BLaER1 treated with 17β-estradiol and CSF1 and Interleukin-3, amounts not matched to agents 10 nM and 100 nM (cell line): ENCODE measurements around the gene ARRDC5.
"Not testable (repeated sequence)": the region's sequence is repeated elsewhere in the genome, so short reads cannot be mapped to it uniquely, and the experiment has no call there.

Source experiments
- H3K27ac ChIP-seq, 11 experiments: shearing (Covaris generic); formaldehyde crosslinking; 2 replicates each; pipeline ENCODE4 v1.8.1; 2022
- H3K27me3 ChIP-seq, 11 experiments: shearing (Covaris generic); formaldehyde crosslinking; 2 replicates each; pipeline ENCODE4 v1.8.1; 2022
- H3K36me3 ChIP-seq, 11 experiments: shearing (Covaris generic); formaldehyde crosslinking; 2 replicates each; pipeline ENCODE4 v1.8.1; 2022
- H3K4me1 ChIP-seq, 10 experiments: shearing (Covaris generic); formaldehyde crosslinking; 2 replicates each; pipeline ENCODE4 v1.8.1; 2022
- H3K4me2 ChIP-seq, 11 experiments: shearing (Covaris generic); formaldehyde crosslinking; 2 replicates each; pipeline ENCODE4 v1.8.1; 2022
- H3K4me3 ChIP-seq, 10 experiments: shearing (Covaris generic); formaldehyde crosslinking; 2 replicates each; pipeline ENCODE4 v1.8.1; 2022
- H3K9ac ChIP-seq, 11 experiments: shearing (Covaris generic); formaldehyde crosslinking; 2 replicates each; pipeline ENCODE4 v1.8.1; 2022
- H3K9me3 ChIP-seq, 11 experiments: shearing (Covaris generic); formaldehyde crosslinking; replicated peaks in 1 of 11; 2 replicates each; pipeline ENCODE4 v1.8.1; 2022
- H4K20me1 ChIP-seq, 11 experiments: shearing (Covaris generic); formaldehyde crosslinking; 2 replicates each; pipeline ENCODE4 v1.8.1; 2022
- Cebpa-rat ChIP-seq, 11 experiments: shearing (Covaris generic); IDR thresholded peaks; 2 replicates each; pipeline ENCODE4 v1.8.1; 2022

ARRDC5 gene

GRCh38 chr19:4908360-4908759, 5.7 kb upstream of the ARRDC5 start:
- Histone ChIP-seq H3K9me3 (no peaks in the 10 kb centered on the region), H3K4me2 (peak overlapping the region; percentile 87 to 100 (median 97)), H3K27me3 (no peaks in the 10 kb centered on the region), H3K36me3 (peaks cover 0 to 33% (median 24%) of the 10 kb centered on the region in 11 experiments; a peak in 17 of 22 replicates), H3K4me3 (peak overlapping the region in 7 of 10 experiments; percentile 87 to 95 (median 89); a peak in 11 of 20 replicates), H3K9ac (peak overlapping the region; percentile 76 to 99 (median 96); a peak in 19 of 22 replicates), H4K20me1 (peaks cover 22 to 55% (median 28%) of the 10 kb centered on the region in 11 experiments), H3K27ac (peak overlapping the region in 8 of 11 experiments; percentile 93 to 97 (median 96); a peak in 17 of 22 replicates), H3K4me1 (peaks cover 38 to 66% (median 56%) of the 10 kb centered on the region in 10 experiments)
- no peak for TF ChIP-seq Cebpa-rat (IDR thresholded peaks at IDR 0.05)

GRCh38 chr19:4906963-4907362, 4.3 kb upstream of the ARRDC5 start:
- H3K4me1 ChIP-seq: peaks cover 24 to 65% (median 51%) of the 10 kb centered on the region in 10 experiments
- TF ChIP-seq Cebpa-rat (IDR thresholded peaks at IDR 0.05): no peak
- H3K4me2 ChIP-seq: peak overlapping the region in 7 of 11 experiments; percentile 5 to 94 (median 30); a peak in 10 of 22 replicates
- peaks cover 0 to 19% (median 10%) of the 10 kb centered on the region in 11 experiments; a peak in 12 of 22 replicates for H3K36me3 ChIP-seq
- no peak overlapping the region for H3K4me3 ChIP-seq
- H3K27me3 ChIP-seq: no peaks in the 10 kb centered on the region
- H3K27ac ChIP-seq: peak overlapping the region in 4 of 11 experiments; percentile 34 to 95 (median 68); a peak in 4 of 22 replicates
- peak overlapping the region in 3 of 11 experiments; percentile 2 to 35 (median 32); a peak in 4 of 22 replicates for H3K9ac ChIP-seq
- H4K20me1 ChIP-seq: peaks cover 8 to 45% (median 14%) of the 10 kb centered on the region in 11 experiments; a peak in 21 of 22 replicates
- H3K9me3 ChIP-seq: no peaks in the 10 kb centered on the region

GRCh38 chr19:4904481-4904880, 1.8 kb upstream of the ARRDC5 start:
- Histone ChIP-seq H3K4me1 (peaks cover 16 to 89% (median 70%) of the 10 kb centered on the region in 10 experiments), H3K9ac (no peak overlapping the region), H3K36me3 (no peaks in the 10 kb centered on the region), H3K4me2 (no peak overlapping the region), H3K9me3 (no peaks in the 10 kb centered on the region; a peak in 1 of 22 replicates), H3K4me3 (no peak overlapping the region), H3K27me3 (no peaks in the 10 kb centered on the region), H3K27ac (peak overlapping the region in 1 of 11 experiments; percentile 0; a peak in 1 of 22 replicates), H4K20me1 (peaks cover 0 to 39% (median 4%) of the 10 kb centered on the region in 11 experiments; a peak in 11 of 22 replicates)
- no peak for TF ChIP-seq Cebpa-rat (IDR thresholded peaks at IDR 0.05)

- H3K36me3 ChIP-seq, H3K4me3 ChIP-seq, H3K9me3 ChIP-seq, H4K20me1 ChIP-seq, H3K27me3 ChIP-seq: not testable (repeated sequence)
- Histone ChIP-seq H3K9ac (peak overlapping the region in 6 of 11 experiments; percentile 2 to 61 (median 40); a peak in 6 of 22 replicates), H3K4me2 (peak overlapping the region in 8 of 11 experiments; percentile 1 to 36 (median 24); a peak in 10 of 22 replicates), H3K27ac (peak overlapping the region in 8 of 11 experiments; percentile 59 to 97 (median 82); a peak in 16 of 22 replicates), H3K4me1 (peaks cover 10 to 90% (median 65%) of the 10 kb centered on the region in 10 experiments)
- peak in 5 of 11 experiments; percentile 18 to 79 (median 72); a peak in 7 of 22 replicates for TF ChIP-seq Cebpa-rat (IDR thresholded peaks at IDR 0.05)
Measured at GRCh38 chr19:4900879-4901278, 1.8 kb downstream of the ARRDC5 start.

GRCh38 chr19:4897146-4897545, 5.5 kb downstream of the ARRDC5 start:
- peak overlapping the region in 9 of 11 experiments; percentile 22 to 98 (median 89); a peak in 17 of 22 replicates for H3K27ac ChIP-seq
- no peaks in the 10 kb centered on the region for H3K27me3 ChIP-seq

GRCh38 chr19:4896372-4896771, 6.3 kb downstream of the ARRDC5 start:
- peak overlapping the region in 8 of 11 experiments; percentile 39 to 87 (median 77); a peak in 16 of 22 replicates for H3K9ac ChIP-seq
- no peaks in the 10 kb centered on the region for H4K20me1 ChIP-seq

More at GRCh38 chr19:4897146-4897545, 5.5 kb downstream of the ARRDC5 start:
- Histone ChIP-seq H3K9me3 (no peaks in the 10 kb centered on the region; a peak in 1 of 22 replicates), H3K9ac (peak overlapping the region in 8 of 11 experiments; percentile 39 to 87 (median 77); a peak in 16 of 22 replicates), H3K4me1 (peaks cover 25 to 94% (median 79%) of the 10 kb centered on the region in 10 experiments), H3K4me2 (peak overlapping the region in 9 of 11 experiments; percentile 59 to 87 (median 79); a peak in 18 of 22 replicates), H3K4me3 (peak overlapping the region in 1 of 10 experiments; percentile 18; a peak in 2 of 20 replicates), H4K20me1 (0 out of 22 replicates have a peak, but pooled peaks cover 0 to 4% (median 0%) of the 10 kb centered on the region in 11 experiments), H3K36me3 (no peaks in the 10 kb centered on the region)
- no peak for TF ChIP-seq Cebpa-rat (IDR thresholded peaks at IDR 0.05)

GRCh38 chr19:4892962-4893361, 9.7 kb downstream of the ARRDC5 start:
- H4K20me1 ChIP-seq, H3K9me3 ChIP-seq, H3K4me3 ChIP-seq, H3K27me3 ChIP-seq: not testable (repeated sequence)
- Histone ChIP-seq H3K27ac (peak overlapping the region in 6 of 11 experiments; percentile 32 to 68 (median 65); a peak in 11 of 22 replicates), H3K36me3 (peaks cover 0 to 11% (median 4%) of the 10 kb centered on the region in 11 experiments; a peak in 8 of 22 replicates), H3K4me2 (peak overlapping the region in 3 of 11 experiments; percentile 19 to 32 (median 29); a peak in 4 of 22 replicates), H3K4me1 (peaks cover 20 to 80% (median 63%) of the 10 kb centered on the region in 10 experiments), H3K9ac (peak overlapping the region in 1 of 11 experiments; percentile 55; a peak in 1 of 22 replicates)

More at GRCh38 chr19:4896372-4896771, 6.3 kb downstream of the ARRDC5 start:
- no peak for TF ChIP-seq Cebpa-rat (IDR thresholded peaks at IDR 0.05)
- Histone ChIP-seq H3K36me3 (peaks cover 0 to under 1% (median 0%) of the 10 kb centered on the region in 11 experiments; a peak in 3 of 22 replicates), H3K4me3 (peak overlapping the region in 3 of 10 experiments; percentile 18 to 40 (median 27); a peak in 4 of 20 replicates), H3K4me1 (peaks cover 25 to 87% (median 72%) of the 10 kb centered on the region in 10 experiments), H3K27ac (peak overlapping the region in 9 of 11 experiments; percentile 22 to 98 (median 89); a peak in 17 of 22 replicates), H3K9me3 (no peaks in the 10 kb centered on the region; a peak in 2 of 22 replicates), H3K4me2 (peak overlapping the region; percentile 44 to 87 (median 76); a peak in 20 of 22 replicates), H3K27me3 (no peaks in the 10 kb centered on the region)

GRCh38 chr19:4891066-4891465, 11.6 kb downstream of the ARRDC5 start:
- Histone ChIP-seq H3K4me2 (0 out of 22 replicates have a peak overlapping the region, but pooled peaks of 1 of the 11 experiments have one; percentile 15), H4K20me1 (no peaks in the 10 kb centered on the region), H3K4me1 (peaks cover 15 to 62% (median 45%) of the 10 kb centered on the region in 10 experiments), H3K4me3 (no peak overlapping the region), H3K9ac (no peak overlapping the region), H3K9me3 (no peaks in the 10 kb centered on the region; a peak in 1 of 22 replicates), H3K36me3 (peaks cover 0 to 11% (median 4%) of the 10 kb centered on the region in 11 experiments; a peak in 8 of 22 replicates), H3K27me3 (no peaks in the 10 kb centered on the region), H3K27ac (peak overlapping the region in 5 of 11 experiments; percentile 2 to 59 (median 50); a peak in 7 of 22 replicates)
- no peak for TF ChIP-seq Cebpa-rat (IDR thresholded peaks at IDR 0.05)
